ENCODE data around the gene MPZ. TPM values are rescaled to one million over a fixed set of nuclear protein-coding genes. Genes with fewer than 3 reads are reported as not detected.

The MPZ gene
- total RNA-seq, 2 experiments from 2014 or later = 2.8 to 3.3 TPM

GRCh38 chr1:161311595-161312181 lies 1.9 kb upstream of the MPZ start:
- no peak for TF ChIP-seq CTCF (IDR thresholded peaks at IDR 0.05)
- no peak overlapping the region for H3K4me3 Mint-ChIP-seq
- ChIA-PET CTCF (no interaction called here), POLR2A (interaction anchor here (1.0 kb wide), 1 partner anchor 26 kb away, joined by 3 read pairs; no protein-coding TSS in a partner anchor)
- no peaks in the 10 kb centered on the region for H3K9me3 Mint-ChIP-seq
- ATAC-seq = no peak
- DNase-seq = no peak
- no peaks in the 10 kb centered on the region for H3K36me3 Mint-ChIP-seq (ENCODE audit: low read depth)
- peaks cover 19% of the 10 kb centered on the region for H3K4me1 Mint-ChIP-seq (ENCODE audit: low read depth)
- no peaks in the 10 kb centered on the region for H3K27me3 Mint-ChIP-seq
- H3K27ac Mint-ChIP-seq = no peak overlapping the region
- intact Hi-C loops (cut with micrococcal nuclease) = no loop called here

GRCh38 chr1:161307892-161308638 lies 1.7 kb downstream of the MPZ start:
- Mint-ChIP-seq H3K36me3 (ENCODE audit: low read depth) (no peaks in the 10 kb centered on the region), H3K9me3 (no peaks in the 10 kb centered on the region), H3K27ac (no peak overlapping the region), H3K27me3 (no peaks in the 10 kb centered on the region), H3K4me1 (ENCODE audit: low read depth) (peaks cover 30% of the 10 kb centered on the region), H3K4me3 (no peak overlapping the region)
- intact Hi-C loops (cut with micrococcal nuclease) = loop anchor here (10.0 kb wide), 1 partner anchor 113 kb away; the partner anchor contains the start of gene ADAMTS4
- ChIA-PET CTCF (interaction anchor here (0.7 to 2.1 kb wide), 5 partner anchors 11 to 116 kb away, joined by 3 to 9 read pairs (median 4); partner anchors contain the start of gene TOMM40L), POLR2A (no interaction called here)
- DNase-seq (no peak), ATAC-seq (no peak)
- TF ChIP-seq CTCF (IDR thresholded peaks at IDR 0.05) = no peak

- Mint-ChIP-seq H3K27me3 (no peaks in the 10 kb centered on the region), H3K4me1 (ENCODE audit: low read depth) (peaks cover 31% of the 10 kb centered on the region), H3K9me3 (no peaks in the 10 kb centered on the region), H3K4me3 (peak overlapping the region; percentile 29), H3K36me3 (ENCODE audit: low read depth) (no peaks in the 10 kb centered on the region), H3K27ac (peak overlapping the region; percentile 59)
- intact Hi-C loops (cut with micrococcal nuclease) = loop anchor here (10.0 kb wide), 1 partner anchor 112 kb away; the partner anchor contains the start of gene ADAMTS4
- no peak for TF ChIP-seq CTCF (IDR thresholded peaks at IDR 0.05)
- ChIA-PET CTCF (interaction anchor here (0.7 to 2.1 kb wide), 8 partner anchors 12 to 122 kb away, joined by 3 to 8 read pairs (median 6); partner anchors contain the start of genes NDUFS2 and TOMM40L), POLR2A (no interaction called here)
- no peak for DNase-seq
- ATAC-seq = no peak
Measured at GRCh38 chr1:161307230-161307768, 2.5 kb downstream of the MPZ start.

DNA sequence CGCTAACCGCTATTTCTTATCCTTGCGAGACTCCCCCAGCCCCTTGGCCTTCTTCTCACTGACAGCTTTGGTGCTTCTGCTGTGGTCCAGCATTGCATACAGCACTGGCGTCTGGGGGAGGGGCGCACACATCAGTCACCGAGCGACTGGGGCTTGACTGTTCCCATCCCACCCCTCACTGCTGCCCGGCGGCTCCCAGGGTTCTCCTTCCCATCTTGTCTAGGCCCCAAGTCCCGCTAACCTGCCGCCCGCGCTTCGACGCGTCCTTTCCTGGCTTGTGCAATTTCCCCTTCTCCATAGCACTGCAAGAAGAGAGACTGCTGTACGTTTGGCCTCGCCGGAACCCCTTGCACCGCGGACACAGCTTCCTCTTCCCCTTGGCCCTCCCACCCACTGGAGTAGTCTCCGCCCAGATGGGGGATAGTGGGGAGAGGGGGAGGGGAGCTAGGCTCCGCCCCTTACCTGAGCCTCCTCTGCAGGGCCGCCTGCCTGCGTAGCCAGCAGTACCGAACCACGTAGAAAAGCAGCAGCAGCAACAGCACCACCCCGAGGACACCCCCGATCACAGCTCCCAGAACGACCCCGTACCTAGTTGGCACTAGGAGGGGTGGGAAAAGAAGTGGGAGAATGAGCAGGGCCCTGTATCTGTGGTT lies 3.8 kb downstream of the MPZ start:
- no peaks in the 10 kb centered on the region for H3K27me3 Mint-ChIP-seq
- peak overlapping the region; percentile 84 for H3K27ac Mint-ChIP-seq
- ChIA-PET CTCF (interaction anchor here (0.6 to 6.1 kb wide), 23 partner anchors 9 to 140 kb away, joined by 3 to 37 read pairs (median 5); partner anchors contain the start of genes NDUFS2, PCP4L1, PPOX and SDHC), POLR2A (interaction anchor here (0.6 to 1.7 kb wide), 6 partner anchors 9 to 103 kb away, joined by 3 to 6 read pairs (median 4); partner anchors contain the start of genes NDUFS2 and SDHC)
- H3K4me1 Mint-ChIP-seq (ENCODE audit: low read depth) = peaks cover 31% of the 10 kb centered on the region
- H3K36me3 Mint-ChIP-seq (ENCODE audit: low read depth) = no peaks in the 10 kb centered on the region
- DNase-seq (peak; percentile 90), ATAC-seq (peak; percentile 99)
- no peaks in the 10 kb centered on the region for H3K9me3 Mint-ChIP-seq
- H3K4me3 Mint-ChIP-seq = peak overlapping the region; percentile 87
- peak; percentile 53 for TF ChIP-seq CTCF (IDR thresholded peaks at IDR 0.05)
- intact Hi-C loops (cut with micrococcal nuclease) = loop anchor here (10.0 kb wide), 1 partner anchor 111 kb away; the partner anchor contains the start of gene ADAMTS4
